Heart right ventricle (tissue), 16 donors: Measurements from ENCODE around the gene HLTF. TPM values are rescaled to one million over a fixed set of nuclear protein-coding genes. Genes with fewer than 3 reads are reported as not detected.
A peak's percentile ranks its signal among the peaks of the same experiment; 100 is the strongest.

ENCODE experiments used
- ATAC-seq, 8 donors: fragments of 200-7000 bp; cut with Tn5 transposase; one replicate each; pipeline ENCODE4 v1.9.1; 2020; ENCODE audit warnings: mild to moderate bottlenecking in 8 of 8, moderate library complexity in 8 of 8, moderate number of reproducible peaks in 1 of 8
- DNase-seq, 2 donors: peaks; one replicate each; pipeline ENCODE4 v3.0.0-alpha.2; 2020
- H3K27ac ChIP-seq, 10 donors: fragments of 200-600 bp; sonication (generic) in 2 of 10; one replicate each; pipeline versions ENCODE4 v1.5.0 to v1.8.0; 2020 to 2022; ENCODE audit warnings: mild to moderate bottlenecking in 3 of 10
- H3K27me3 ChIP-seq, 7 donors: fragments of 200-600 bp; one replicate each; pipeline ENCODE4 v1.8.0; 2021 to 2022; ENCODE audit warnings: mild to moderate bottlenecking in 2 of 7
- H3K36me3 ChIP-seq, 9 donors: fragments of 200-600 bp; sonication (generic) in 1 of 9; one replicate each; pipeline versions ENCODE4 v1.5.0 to v1.8.0; 2020 to 2022; ENCODE audit warnings: mild to moderate bottlenecking in 2 of 9
- H3K4me1 ChIP-seq, 9 donors: fragments of 200-600 bp; sonication (generic) in 1 of 9; one replicate each; pipeline versions ENCODE4 v1.5.0 to v1.8.0; 2020 to 2022; ENCODE audit warnings: mild to moderate bottlenecking in 4 of 9
- H3K4me3 ChIP-seq, 10 donors: fragments of 200-600 bp; sonication (generic) in 2 of 10; one replicate each; pipeline versions ENCODE4 v1.5.0 to v1.8.0; 2020 to 2022; ENCODE audit warnings: mild to moderate bottlenecking in 7 of 10, moderate library complexity in 2 of 10
- H3K9me3 ChIP-seq, 11 donors: fragments of 200-600 bp in 10 of 11; sonication (generic) in 2 of 11; one replicate each; pipeline versions ENCODE4 v1.5.0 to v1.8.0; 2013 to 2022; ENCODE audit warnings: mild to moderate bottlenecking in 2 of 11, control low read depth in 1 of 11, moderate library complexity in 1 of 11
- WGBS, 2 donors: extraction: QIAGEN DNeasy Blood & Tissue Kit; methylation state at CpG; one replicate each; pipeline ENCODE4 v1.1.7; 2013; ENCODE audit warnings: inconsistent platforms in 1 of 2; 5-methylcytosine and 5-hydroxymethylcytosine counted together
- intact Hi-C, 10 donors: fragments of 100-400 bp; cut with DNase I; formaldehyde crosslinking; loops; one replicate each; pipeline versions ENCODE4 v1.11.1 to v1.14.2; 2022
- polyA plus RNA-seq, 2 donors: library from polyadenylated mRNA; stranded (reverse); fragments of 200-250 nt; gene quantifications; one replicate each; pipeline ENCODE4 v1.2.3, GENCODE V29; 2013
- total RNA-seq, 10 donors: library from RNA; stranded (reverse); fragmentation: NEBNext Ultra II Directional in 3 of 10; extraction: Animal tissue kit (Norgen Biotek cat#: 25700) in 3 of 10; gene quantifications; one replicate each; pipeline versions ENCODE4 v1.2.1 to v1.2.4, GENCODE V29; 2021 to 2023
- TF ChIP-seq, protein P1 (sequence below), 9 donors: fragments of 200-600 bp; sonication (generic) in 2 of 9; IDR thresholded peaks; one replicate each; pipeline versions ENCODE4 v1.5.0 to v1.8.0; 2021 to 2022; ENCODE audit warnings: antibody characterized with exemption in 9 of 9, mild to moderate bottlenecking in 5 of 9, moderate library complexity in 1 of 9
- donor health status: Arrhythmogenic right ventricular cardiomyopathy.
- donor health status: ischemic (EF 13 %, LVEDD 7.1; RV severe dilation, severe dysfunction).
- donor health status: healthy with polysubstance abuse.
- donor health status: DM: no; HTN: yes; CAD: no.
- donor health status: DM: no; HTN: no; CAD: no.
- donor health status: ischemic (EF 25% LVEDD 6.9; RV normal size, moderate dysfunction).
- donor health status: ischemic (EF 25% LVEDD 5.7; RV mildly dilated, moderate dysfunction).
- donor health status: healthy.
- donor health status: DM: yes; HTN: yes; CAD: no.
- donor health status: Ischemic cardiomyopathy.
- donor health status: ischemic (EF 35%, LVEDD 5.7; RV mildly dilated, moderate dysfunction).
- donor health status: nonischemic (EF 11% LVEDD 7.7; RV severe dilation, severe dysfunction).
- donor health status: DM: yes; HTN: yes; CAD: no.
- donor health status: PGD.
- donor health status: ischemic (EF 29% LVEDD 5.4; RV normal size, mild dysfunction).
- donor health status: nonischemic (EF 23%, LVEDD 6.1; RV moderate dilation, normal function).

HLTF gene
- total and polyA plus RNA-seq, 12 donors = 4.5 to 38.6 (median 26.0) TPM

GRCh38 chr3:149061776-149062175 lies 24.6 kb downstream of the HLTF start:
- intact Hi-C loops = no loop called here
- 96 to 100% methylated on average over 2 of the region's 2 CpGs for whole genome bisulfite sequencing, 2 donors
- Histone ChIP-seq H3K4me1 (no peaks in the 10 kb centered on the region), H3K4me3 (no peak overlapping the region), H3K36me3 (peaks cover 0 to 100% (median 36%) of the 10 kb centered on the region in 9 donors), H3K9me3 (no peaks in the 10 kb centered on the region), H3K27me3 (no peaks in the 10 kb centered on the region), H3K27ac (no peak overlapping the region)
- TF ChIP-seq, protein P1, sequence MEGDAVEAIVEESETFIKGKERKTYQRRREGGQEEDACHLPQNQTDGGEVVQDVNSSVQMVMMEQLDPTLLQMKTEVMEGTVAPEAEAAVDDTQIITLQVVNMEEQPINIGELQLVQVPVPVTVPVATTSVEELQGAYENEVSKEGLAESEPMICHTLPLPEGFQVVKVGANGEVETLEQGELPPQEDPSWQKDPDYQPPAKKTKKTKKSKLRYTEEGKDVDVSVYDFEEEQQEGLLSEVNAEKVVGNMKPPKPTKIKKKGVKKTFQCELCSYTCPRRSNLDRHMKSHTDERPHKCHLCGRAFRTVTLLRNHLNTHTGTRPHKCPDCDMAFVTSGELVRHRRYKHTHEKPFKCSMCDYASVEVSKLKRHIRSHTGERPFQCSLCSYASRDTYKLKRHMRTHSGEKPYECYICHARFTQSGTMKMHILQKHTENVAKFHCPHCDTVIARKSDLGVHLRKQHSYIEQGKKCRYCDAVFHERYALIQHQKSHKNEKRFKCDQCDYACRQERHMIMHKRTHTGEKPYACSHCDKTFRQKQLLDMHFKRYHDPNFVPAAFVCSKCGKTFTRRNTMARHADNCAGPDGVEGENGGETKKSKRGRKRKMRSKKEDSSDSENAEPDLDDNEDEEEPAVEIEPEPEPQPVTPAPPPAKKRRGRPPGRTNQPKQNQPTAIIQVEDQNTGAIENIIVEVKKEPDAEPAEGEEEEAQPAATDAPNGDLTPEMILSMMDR (IDR thresholded peaks at IDR 0.05) = no peak
- ATAC-seq (no peak), DNase-seq (no peak)

DNA sequence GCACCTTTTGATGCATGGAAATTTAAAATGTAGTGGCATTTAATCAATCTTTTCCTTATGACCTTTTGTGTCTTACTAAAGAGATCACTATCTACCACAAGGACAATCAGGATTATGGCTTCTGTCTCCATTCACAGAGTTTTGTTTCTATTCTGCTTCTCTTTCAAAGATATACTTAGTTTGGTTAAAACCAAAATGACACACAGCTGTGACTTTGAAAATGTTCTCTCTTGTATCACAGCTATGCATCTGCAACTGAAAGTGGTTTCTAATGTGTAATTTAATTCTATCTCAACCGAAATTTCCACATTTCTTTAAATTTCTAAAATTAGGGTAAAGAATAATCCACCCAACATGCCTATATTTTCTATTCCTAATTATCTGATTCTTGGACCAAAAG lies 27.7 kb downstream of the HLTF start:
- Histone ChIP-seq H3K27ac (no peak overlapping the region), H3K27me3 (no peaks in the 10 kb centered on the region), H3K4me3 (no peak overlapping the region), H3K4me1 (no peaks in the 10 kb centered on the region), H3K9me3 (no peaks in the 10 kb centered on the region), H3K36me3 (peaks cover 0 to 100% (median 41%) of the 10 kb centered on the region in 9 donors)
- WGBS, 2 donors = 96 to 97% methylated on average over 1 of the region's 1 CpG
- intact Hi-C loops = no loop called here
- ATAC-seq = no peak
- no peak for DNase-seq
- TF ChIP-seq, protein P1 (IDR thresholded peaks at IDR 0.05) = no peak

- Histone ChIP-seq H3K27ac (no peak overlapping the region), H3K9me3 (no peaks in the 10 kb centered on the region), H3K36me3 (peaks cover 0 to 100% (median 45%) of the 10 kb centered on the region in 9 donors), H3K4me3 (no peak overlapping the region), H3K27me3 (no peaks in the 10 kb centered on the region), H3K4me1 (no peaks in the 10 kb centered on the region)
- ATAC-seq = no peak
- WGBS, 2 donors = 98 to 100% methylated on average over 1 of the region's 1 CpG
- TF ChIP-seq, protein P1 (IDR thresholded peaks at IDR 0.05) = no peak
- DNase-seq = no peak
- intact Hi-C loops = no loop called here
These were observed 28.1 kb downstream of the HLTF start for GRCh38 chr3:149058198-149058597.

DNA sequence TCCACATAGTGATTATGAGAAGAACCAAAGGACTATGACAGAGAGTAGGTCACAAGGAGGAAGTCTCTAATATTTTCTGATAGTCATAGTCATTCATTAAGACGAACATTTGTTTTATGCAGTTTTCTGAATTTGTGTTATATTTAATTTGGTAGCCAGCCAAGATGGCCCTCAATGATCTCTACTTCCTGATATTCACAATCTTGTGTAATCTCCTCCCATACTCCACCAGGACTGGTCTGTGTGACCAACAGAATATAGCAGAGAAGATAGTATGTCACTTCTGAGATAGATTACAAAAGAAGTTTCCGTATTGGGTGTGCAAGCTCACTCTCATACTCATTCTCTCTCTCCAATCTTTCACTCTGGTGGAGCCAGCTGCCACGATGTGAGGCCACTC lies 30.8 kb downstream of the HLTF start:
- H3K36me3 ChIP-seq = peaks cover 0 to 100% (median 52%) of the 10 kb centered on the region in 9 donors

More for the DNA sequence above, 30.8 kb downstream of the HLTF start:
- Histone ChIP-seq H3K4me3 (no peak overlapping the region), H3K4me1 (no peaks in the 10 kb centered on the region), H3K27me3 (no peaks in the 10 kb centered on the region), H3K27ac (peak overlapping the region in 1 of 10 donors; percentile 18), H3K9me3 (no peaks in the 10 kb centered on the region)
- 65 to 69% methylated on average over 3 of the region's 3 CpGs for WGBS, 2 donors
- DNase-seq = no peak
- TF ChIP-seq, protein P1 (IDR thresholded peaks at IDR 0.05) = no peak
- no peak for ATAC-seq
- intact Hi-C loops = no loop called here
